ENCODE measurements around the gene ADAMTSL5. TPM values are rescaled to one million over a fixed set of nuclear protein-coding genes. Genes with fewer than 3 reads are reported as not detected.
A peak's percentile ranks its signal among the peaks of the same experiment; 100 is the strongest.

ADAMTSL5 gene
- total RNA-seq, 2 experiments from 2014 or later: 1.1 to 1.5 TPM

DNA sequence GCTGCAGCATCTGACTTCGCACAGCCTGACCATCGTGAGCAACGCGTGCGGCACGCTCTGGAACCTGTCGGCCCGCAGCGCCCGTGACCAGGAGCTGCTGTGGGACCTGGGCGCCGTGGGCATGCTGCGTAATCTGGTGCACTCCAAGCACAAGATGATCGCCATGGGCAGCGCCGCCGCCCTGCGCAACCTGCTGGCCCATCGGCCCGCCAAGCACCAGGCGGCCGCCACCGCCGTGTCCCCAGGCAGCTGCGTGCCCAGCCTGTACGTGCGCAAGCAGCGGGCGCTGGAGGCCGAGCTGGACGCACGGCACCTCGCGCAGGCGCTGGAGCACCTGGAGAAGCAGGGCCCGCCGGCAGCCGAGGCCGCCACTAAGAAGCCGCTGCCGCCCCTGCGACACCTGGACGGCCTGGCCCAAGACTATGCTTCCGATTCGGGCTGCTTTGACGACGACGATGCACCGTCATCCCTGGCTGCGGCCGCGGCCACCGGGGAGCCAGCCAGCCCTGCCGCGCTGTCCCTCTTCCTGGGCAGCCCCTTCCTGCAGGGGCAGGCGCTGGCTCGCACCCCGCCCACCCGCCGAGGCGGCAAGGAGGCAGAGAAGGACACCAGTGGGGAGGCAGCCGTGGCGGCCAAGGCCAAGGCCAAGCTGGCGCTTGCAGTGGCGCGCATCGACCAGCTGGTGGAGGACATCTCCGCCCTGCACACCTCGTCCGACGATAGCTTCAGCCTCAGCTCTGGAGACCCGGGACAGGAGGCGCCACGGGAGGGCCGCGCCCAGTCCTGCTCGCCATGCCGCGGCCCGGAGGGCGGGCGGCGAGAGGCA lies 47.4 kb downstream of the ADAMTSL5 start:
- no peaks in the 10 kb centered on the region for H3K9me3 Mint-ChIP-seq
- peaks cover 2% of the 10 kb centered on the region for H3K4me1 Mint-ChIP-seq
- no peak overlapping the region for H3K27ac Mint-ChIP-seq
- peak; percentile 44 for DNase-seq
- no peak overlapping the region for H3K4me3 Mint-ChIP-seq
- H3K27me3 Mint-ChIP-seq: peaks cover 16% of the 10 kb centered on the region
- H3K36me3 Mint-ChIP-seq: no peaks in the 10 kb centered on the region

DNA sequence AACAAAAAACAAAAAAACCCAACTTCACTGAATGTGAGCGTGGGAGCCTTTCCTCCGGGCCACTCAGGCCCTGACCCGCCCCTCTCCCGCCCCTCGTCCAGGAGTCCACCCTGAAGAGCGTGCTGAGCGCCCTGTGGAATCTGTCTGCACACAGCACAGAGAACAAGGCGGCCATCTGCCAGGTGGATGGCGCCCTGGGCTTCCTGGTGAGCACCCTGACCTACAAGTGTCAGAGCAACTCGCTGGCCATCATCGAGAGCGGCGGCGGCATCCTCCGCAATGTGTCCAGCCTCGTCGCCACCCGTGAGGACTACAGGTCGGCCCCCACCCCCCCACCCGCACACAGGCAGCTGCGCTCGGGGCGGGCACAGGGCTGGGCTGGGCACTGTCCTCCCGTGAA lies 51.0 kb downstream of the ADAMTSL5 start:
- peaks cover 25% of the 10 kb centered on the region for H3K27me3 Mint-ChIP-seq
- H3K9me3 Mint-ChIP-seq: no peaks in the 10 kb centered on the region
- H3K36me3 Mint-ChIP-seq: peaks cover 3% of the 10 kb centered on the region
- no peak for DNase-seq
- no peak overlapping the region for H3K27ac Mint-ChIP-seq
- H3K4me3 Mint-ChIP-seq: no peak overlapping the region
- peaks cover 3% of the 10 kb centered on the region for H3K4me1 Mint-ChIP-seq

DNA sequence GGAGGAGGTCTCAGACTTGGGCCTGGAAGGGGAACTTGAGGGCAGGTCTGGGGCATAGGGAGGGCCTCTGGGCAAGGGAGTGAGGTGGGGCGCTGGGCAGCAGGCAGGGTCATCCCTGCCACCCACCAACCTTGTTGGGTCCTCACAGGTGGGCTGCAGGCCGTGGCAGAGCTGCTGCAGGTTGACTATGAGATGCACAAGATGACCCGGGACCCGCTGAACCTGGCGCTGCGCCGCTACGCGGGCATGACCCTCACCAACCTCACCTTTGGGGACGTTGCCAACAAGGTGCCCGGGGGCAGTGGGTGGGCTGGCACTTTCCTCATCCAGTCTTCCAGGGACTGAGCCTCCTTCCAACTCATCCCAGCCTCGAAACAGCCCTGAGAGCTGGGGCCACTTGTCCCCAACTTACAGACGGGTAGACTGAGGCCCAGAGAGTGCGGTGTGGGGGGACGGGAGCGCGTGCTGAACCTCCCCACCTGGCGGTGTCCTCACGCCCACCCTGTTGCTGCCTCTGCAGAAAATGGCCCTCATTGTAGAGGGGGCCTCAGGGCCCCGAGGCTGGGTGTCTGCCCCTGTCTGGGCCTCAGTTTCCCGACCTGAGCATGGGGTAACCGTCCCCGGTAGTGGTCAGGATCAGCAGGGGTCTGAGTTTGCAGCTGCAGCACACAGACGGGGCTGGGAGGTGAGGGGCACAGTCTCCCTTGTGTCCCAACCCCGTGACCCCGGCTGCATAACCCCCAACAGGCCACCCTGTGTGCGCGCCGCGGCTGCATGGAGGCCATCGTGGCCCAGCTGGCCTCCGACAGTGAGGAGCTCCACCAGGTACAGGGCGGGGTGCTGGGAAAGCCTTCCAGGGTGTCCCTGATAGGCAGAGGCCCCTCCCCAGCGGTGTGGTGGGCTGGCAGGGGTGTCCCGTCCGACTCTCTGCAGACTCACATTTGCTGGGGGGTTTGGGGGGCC lies 52.5 kb downstream of the ADAMTSL5 start:
- Mint-ChIP-seq H3K27ac (no peak overlapping the region), H3K4me1 (peaks cover 8% of the 10 kb centered on the region), H3K9me3 (no peaks in the 10 kb centered on the region), H3K36me3 (peaks cover 7% of the 10 kb centered on the region), H3K27me3 (peaks cover 33% of the 10 kb centered on the region), H3K4me3 (no peak overlapping the region)
- DNase-seq: no peak

DNA sequence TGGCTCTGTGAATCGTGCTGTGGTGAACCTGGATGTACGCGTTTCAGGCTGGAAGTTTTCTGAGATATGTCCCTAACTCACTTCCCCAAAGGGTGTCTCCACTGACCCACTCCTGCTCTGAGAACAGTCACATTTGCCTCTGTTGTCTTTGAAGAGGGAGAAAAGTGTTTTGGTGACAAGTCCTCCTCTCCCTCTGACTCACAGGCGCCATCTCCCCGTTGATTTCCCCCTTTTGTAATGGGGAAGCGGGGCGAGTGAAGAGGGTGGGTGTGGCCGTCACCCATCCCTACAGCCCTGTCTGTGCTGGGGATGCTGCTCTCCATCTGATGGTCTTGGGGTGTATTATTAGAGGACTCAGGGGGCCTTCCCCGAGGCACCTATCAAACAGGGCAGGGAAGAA lies 53.3 kb downstream of the ADAMTSL5 start:
- peaks cover 7% of the 10 kb centered on the region for H3K36me3 Mint-ChIP-seq
- no peak overlapping the region for H3K27ac Mint-ChIP-seq
- peaks cover 36% of the 10 kb centered on the region for H3K27me3 Mint-ChIP-seq
- DNase-seq: no peak
- H3K4me3 Mint-ChIP-seq: no peak overlapping the region
- H3K4me1 Mint-ChIP-seq: peaks cover 8% of the 10 kb centered on the region
- no peaks in the 10 kb centered on the region for H3K9me3 Mint-ChIP-seq

DNA sequence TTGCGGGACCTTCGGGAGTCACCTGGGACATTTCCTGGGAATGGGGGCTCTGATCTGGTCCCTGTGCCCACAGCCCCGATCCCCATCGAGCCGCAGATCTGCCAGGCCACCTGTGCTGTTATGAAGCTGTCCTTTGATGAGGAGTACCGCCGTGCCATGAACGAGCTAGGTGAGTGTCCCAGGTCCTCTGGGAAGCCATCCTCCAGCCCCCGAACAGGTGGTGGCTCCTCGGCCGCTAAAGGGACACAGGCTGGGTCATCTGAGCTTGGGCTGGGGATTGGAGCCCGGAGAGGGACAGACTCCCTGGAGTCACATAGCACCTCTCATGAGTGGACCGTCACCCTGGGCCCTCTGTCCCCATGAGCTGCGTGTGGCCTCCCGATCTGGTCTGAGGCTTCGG lies 54.9 kb downstream of the ADAMTSL5 start:
- H3K9me3 Mint-ChIP-seq: no peaks in the 10 kb centered on the region
- H3K36me3 Mint-ChIP-seq: peaks cover 7% of the 10 kb centered on the region
- no peak for DNase-seq
- no peak overlapping the region for H3K27ac Mint-ChIP-seq
- no peak overlapping the region for H3K4me3 Mint-ChIP-seq
- H3K27me3 Mint-ChIP-seq: peaks cover 48% of the 10 kb centered on the region
- H3K4me1 Mint-ChIP-seq: peaks cover 8% of the 10 kb centered on the region

DNA sequence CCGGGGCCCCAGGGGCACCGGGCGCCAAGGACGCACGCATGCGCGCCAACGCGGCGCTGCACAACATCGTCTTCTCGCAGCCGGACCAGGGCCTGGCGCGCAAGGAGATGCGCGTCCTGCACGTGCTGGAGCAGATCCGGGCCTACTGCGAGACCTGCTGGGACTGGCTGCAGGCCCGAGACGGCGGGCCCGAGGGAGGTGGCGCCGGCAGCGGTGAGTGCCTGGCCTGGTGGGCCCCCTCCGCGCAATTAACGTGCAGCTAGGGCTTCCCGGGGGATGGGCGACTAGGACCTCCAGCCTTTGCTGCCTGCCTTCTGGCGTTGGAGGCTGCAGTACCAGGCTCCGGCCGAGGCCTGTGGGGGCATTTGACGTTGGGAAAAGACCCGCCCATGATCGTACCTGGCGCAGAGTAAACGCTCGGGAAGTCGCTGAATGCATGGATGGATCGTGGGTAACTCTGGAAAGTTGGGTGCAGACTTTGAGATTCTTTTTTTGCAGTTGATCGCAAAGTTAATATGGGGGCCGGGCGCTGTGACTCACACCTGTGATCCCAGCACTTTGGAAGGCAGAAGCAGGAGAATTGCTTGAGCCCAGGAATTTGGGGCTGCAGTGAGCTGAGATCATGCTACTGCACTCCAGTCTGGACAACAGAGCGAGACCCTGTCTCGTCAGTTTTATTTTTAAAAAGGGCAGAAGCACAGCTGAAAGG lies 55.6 kb downstream of the ADAMTSL5 start:
- Mint-ChIP-seq H3K4me3 (no peak overlapping the region), H3K27me3 (peaks cover 55% of the 10 kb centered on the region)

DNA sequence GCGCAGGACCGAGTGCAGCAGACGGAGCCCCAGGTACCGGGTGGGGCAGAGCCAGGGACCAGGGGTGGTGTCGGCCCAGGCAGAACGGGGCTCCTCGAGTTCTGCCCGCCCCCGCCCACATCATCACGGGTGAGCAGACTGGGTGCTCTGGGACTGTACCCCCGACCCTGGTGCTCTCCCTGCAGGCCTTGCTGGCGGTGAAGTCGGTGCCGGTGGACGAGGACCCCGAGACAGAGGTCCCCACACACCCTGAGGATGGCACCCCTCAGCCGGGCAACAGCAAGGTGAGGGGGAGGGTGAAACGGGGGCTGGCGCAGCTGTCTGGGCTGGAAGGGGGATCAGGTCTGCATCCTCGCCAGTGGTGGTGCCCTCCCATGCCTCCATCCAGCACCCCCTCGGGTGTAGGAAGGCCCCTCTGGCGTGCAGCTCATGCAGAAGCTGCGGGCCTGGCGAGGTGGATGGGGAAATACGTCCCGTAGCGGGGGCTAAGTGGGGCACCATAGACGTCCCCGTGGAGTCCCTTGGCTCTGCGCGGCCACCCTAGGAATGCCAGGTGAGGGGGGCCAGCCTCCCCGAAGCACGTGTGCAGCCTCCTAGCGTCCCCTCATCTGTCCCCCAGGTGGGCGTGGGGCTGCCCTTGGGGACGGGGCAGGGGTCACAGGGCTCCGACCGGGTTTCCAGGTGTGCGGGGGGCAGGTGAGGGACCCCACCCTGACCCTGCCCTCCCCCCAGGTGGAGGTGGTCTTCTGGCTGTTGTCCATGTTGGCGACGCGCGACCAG lies 56.5 kb downstream of the ADAMTSL5 start:
- no peak overlapping the region for H3K4me3 Mint-ChIP-seq
- peaks cover 7% of the 10 kb centered on the region for H3K36me3 Mint-ChIP-seq
- H3K4me1 Mint-ChIP-seq: peaks cover 8% of the 10 kb centered on the region
- peaks cover 64% of the 10 kb centered on the region for H3K27me3 Mint-ChIP-seq
- no peak for DNase-seq
- no peaks in the 10 kb centered on the region for H3K9me3 Mint-ChIP-seq
- H3K27ac Mint-ChIP-seq: no peak overlapping the region

More for the DNA sequence above, 55.6 kb downstream of the ADAMTSL5 start:
- peaks cover 7% of the 10 kb centered on the region for H3K36me3 Mint-ChIP-seq
- H3K27ac Mint-ChIP-seq: no peak overlapping the region
- peaks cover 8% of the 10 kb centered on the region for H3K4me1 Mint-ChIP-seq
- no peak for DNase-seq
- no peaks in the 10 kb centered on the region for H3K9me3 Mint-ChIP-seq

DNA sequence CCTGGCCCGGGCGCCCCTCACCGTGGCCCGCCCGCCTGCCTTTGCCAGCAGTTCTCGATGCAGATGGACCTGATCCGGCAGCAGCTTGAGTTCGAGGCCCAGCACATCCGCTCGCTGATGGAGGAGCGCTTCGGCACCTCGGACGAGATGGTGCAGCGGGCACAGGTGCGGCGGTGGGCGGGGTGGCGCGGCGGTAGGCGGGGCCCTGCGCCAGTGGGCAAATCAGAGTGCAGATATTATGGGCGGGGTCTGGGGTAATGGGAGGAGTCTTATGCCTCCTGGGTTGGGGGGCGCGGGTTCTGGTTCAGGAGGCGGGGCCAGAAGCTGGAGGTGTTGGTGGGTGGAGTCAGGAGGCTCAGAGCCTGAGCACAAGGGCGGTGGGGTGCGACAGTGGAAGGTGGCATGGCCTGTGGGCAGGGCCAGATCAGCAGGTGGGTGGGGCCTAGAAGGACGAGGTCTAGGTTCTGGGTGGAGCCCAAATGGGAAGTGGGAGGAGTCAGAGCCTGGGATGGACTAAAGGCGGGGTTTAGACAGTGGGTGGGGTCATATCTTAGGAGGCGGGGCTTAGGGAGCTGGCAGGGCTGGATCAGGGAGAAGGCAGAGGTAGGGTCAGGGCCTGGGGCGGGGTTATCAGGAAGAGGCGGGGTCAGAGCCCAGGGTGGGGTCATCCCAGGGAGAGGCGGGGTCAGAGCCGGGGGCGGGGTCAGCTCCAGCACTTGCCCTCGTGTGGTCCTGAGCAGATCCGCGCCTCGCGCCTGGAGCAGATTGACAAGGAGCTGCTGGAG lies 57.3 kb downstream of the ADAMTSL5 start:
- Mint-ChIP-seq H3K36me3 (peaks cover 7% of the 10 kb centered on the region), H3K9me3 (no peaks in the 10 kb centered on the region), H3K4me1 (peaks cover 8% of the 10 kb centered on the region), H3K27ac (no peak overlapping the region), H3K27me3 (peaks cover 72% of the 10 kb centered on the region), H3K4me3 (no peak overlapping the region)
- DNase-seq: peak; percentile 69

Other genes with a start within 250 kb of the ADAMTSL5 start
- gene CIRBP, start 243.7 kb downstream of the ADAMTSL5 start, total RNA-seq: 100 to 1,000 TPM; 208 to 216 TPM
- 100 to 1,000 TPM in 1 of 2 experiments, 10 to 100 TPM in 1; 99.8 to 101 TPM for gene FAM174C, start 237.5 kb downstream of the ADAMTSL5 start, total RNA-seq
- not detected for gene EFNA2, start 227.1 kb downstream of the ADAMTSL5 start, total RNA-seq
- gene NDUFS7, start 129.1 kb downstream of the ADAMTSL5 start, total RNA-seq: 100 to 1,000 TPM in 1 of 2 experiments, 10 to 100 TPM in 1; 98.7 to 101 TPM
- 10 to 100 TPM; 36.5 to 37.6 TPM for gene GAMT, start 111.5 kb downstream of the ADAMTSL5 start, total RNA-seq
- 100 to 1,000 TPM; 287 to 297 TPM for gene DAZAP1, start 105.4 kb downstream of the ADAMTSL5 start, total RNA-seq
- gene RPS15, start 74.6 kb downstream of the ADAMTSL5 start, total RNA-seq: 1,000 to 10,000 TPM; 1,472 to 1,524 TPM
- under 1 TPM; 0.21 to 0.26 TPM for gene APC2, start 62.9 kb downstream of the ADAMTSL5 start, total RNA-seq
- gene C19orf25, start 33.8 kb downstream of the ADAMTSL5 start, total RNA-seq: 10 to 100 TPM; 27.0 to 28.7 TPM
- gene PCSK4, start 22.7 kb downstream of the ADAMTSL5 start, total RNA-seq: 1 to 10 TPM; 1.5 to 1.7 TPM
- gene REEP6, start 21.8 kb downstream of the ADAMTSL5 start, total RNA-seq: 1 to 10 TPM; 1.3 to 1.8 TPM
- gene PLK5, start 11.1 kb upstream of the ADAMTSL5 start, total RNA-seq: not detected
- gene MEX3D, start 55.3 kb upstream of the ADAMTSL5 start, total RNA-seq: 1 to 10 TPM; 6.1 to 6.5 TPM
- 100 to 1,000 TPM; 111 to 117 TPM for gene MBD3, start 79.8 kb upstream of the ADAMTSL5 start, total RNA-seq
- 100 to 1,000 TPM; 229 to 244 TPM for gene UQCR11, start 92.4 kb upstream of the ADAMTSL5 start, total RNA-seq
- 100 to 1,000 TPM; 106 TPM for gene TCF3, start 139.6 kb upstream of the ADAMTSL5 start, total RNA-seq
- gene ONECUT3, start 240.5 kb upstream of the ADAMTSL5 start, total RNA-seq: not detected

Data from activated naive CD8-positive, alpha-beta T cell treated with anti-CD3 and anti-CD28 coated beads for 36 hours (primary cell).